HepG2 (cell line): ENCODE data around the gene RARG. TPM values are rescaled to one million over a fixed set of nuclear protein-coding genes. Genes with fewer than 3 reads are reported as not detected.

ENCODE experiments used
- ATF7 ChIP-seq, 2 experiments: fragments of 450-650 bp in 1 of 2; sonication (generic) in 1 of 2; formaldehyde crosslinking in 1 of 2; IDR thresholded peaks; 2 replicates each; pipeline versions ENCODE4 v1.4.0 to v1.6.1; 2016 to 2020; ENCODE audit warnings: antibody characterized with exemption in 1 of 2, mild to moderate bottlenecking in 1 of 2, missing genetic modification reagents in 1 of 2
- ETV5 ChIP-seq: IDR thresholded peaks from 2 replicates; pipeline ENCODE4 v1.6.1; 2018; ENCODE audit warnings: missing biosample characterization, missing genetic modification reagents, inconsistent platforms, borderline replicate concordance
- FOXO1 ChIP-seq: sonication (generic); formaldehyde crosslinking; IDR thresholded peaks from 2 replicates; pipeline ENCODE4 v1.4.0; 2020; ENCODE audit warnings: missing genetic modification reagents
- FOXP1 ChIP-seq, 2 experiments: fragments of 450-650 bp in 1 of 2; IDR thresholded peaks; 2 replicates each; pipeline ENCODE4 v1.6.1; 2017 to 2018; ENCODE audit warnings: antibody characterized with exemption in 1 of 2
- MYC ChIP-seq: sonication (generic); formaldehyde crosslinking; IDR thresholded peaks from 2 replicates; pipeline ENCODE4 v1.9.0; 2021; ENCODE audit warnings: missing genetic modification reagents, borderline replicate concordance
- NBN ChIP-seq: fragments of 450-650 bp; conservative IDR thresholded peaks from 2 replicates; pipeline ENCODE4 v1.6.1; 2017
- STAG1 ChIP-seq: sonication (generic); formaldehyde crosslinking; IDR thresholded peaks from 2 replicates; pipeline ENCODE4 v1.4.0; 2020; ENCODE audit warnings: missing genetic modification reagents
- ZFAT ChIP-seq: sonication (generic); formaldehyde crosslinking; conservative IDR thresholded peaks from 2 replicates; pipeline ENCODE4 v1.8.1; 2023; ENCODE audit warnings: missing genetic modification reagents, inconsistent platforms
- ZNF30 ChIP-seq: sonication (generic); formaldehyde crosslinking; IDR thresholded peaks from 2 replicates; pipeline ENCODE4 v1.5.0; 2020; ENCODE audit warnings: mild to moderate bottlenecking, missing genetic modification reagents
- ZNF550 ChIP-seq: sonication (generic); formaldehyde crosslinking; IDR thresholded peaks from 2 replicates; pipeline ENCODE4 v1.4.0; 2020; ENCODE audit warnings: mild to moderate bottlenecking, missing genetic modification reagents, borderline replicate concordance
- ZNF589 ChIP-seq: sonication (generic); formaldehyde crosslinking; conservative IDR thresholded peaks from 2 replicates; pipeline ENCODE4 v1.8.0; 2022; ENCODE audit warnings: mild to moderate bottlenecking, moderate library complexity, missing genetic modification reagents
- polyA plus RNA-seq, 8 experiments: library from polyadenylated mRNA; depleted of rRNA in 3 of 8; stranded (reverse) in 7 of 8; unstranded in 1 of 8; fragments of >200 nt; fragmentation: Illumina TruSeq in 4 of 8; extraction: Trizol in 4 of 8; gene quantifications; 2 replicates each; pipeline versions ENCODE4 v1.2.1 to v1.2.3, GENCODE V29; 2011 to 2016; ENCODE audit warnings: low read depth in 4 of 8, missing spikeins in 1 of 8, mixed read lengths in 1 of 8; ENCODE audit not compliant: insufficient read depth in 1 of 8
- total RNA-seq, 5 experiments: library from RNA; depleted of rRNA; stranded (reverse); fragments of >200 nt; fragmentation: Illumina TruSeq; extraction: Trizol; gene quantifications; 2 replicates each; pipeline ENCODE4 v1.2.3, GENCODE V29; 2016; ENCODE audit warnings: low read depth in 1 of 5
- TF ChIP-seq, protein P1 (sequence below): sonication (generic); formaldehyde crosslinking; IDR thresholded peaks from 2 replicates; pipeline ENCODE4 v1.4.0; 2020; ENCODE audit warnings: mild to moderate bottlenecking, missing genetic modification reagents
- TF ChIP-seq, protein P2 (sequence below): sonication (generic); formaldehyde crosslinking; IDR thresholded peaks from 2 replicates; pipeline ENCODE4 v1.4.0; 2020; ENCODE audit warnings: mild to moderate bottlenecking, missing genetic modification reagents
- TF ChIP-seq, protein P3 (sequence below): sonication (generic); formaldehyde crosslinking; IDR thresholded peaks from 2 replicates; pipeline ENCODE4 v1.8.0; 2022; ENCODE audit warnings: low read depth, missing genetic modification reagents
- TF ChIP-seq, protein P4 (sequence below): sonication (generic); formaldehyde crosslinking; IDR thresholded peaks from 2 replicates; pipeline ENCODE4 v1.9.0; 2021; ENCODE audit warnings: missing genetic modification reagents, mild to moderate bottlenecking, borderline replicate concordance

Gene RARG
- total and polyA plus RNA-seq, 2 of the 13 experiments (the other 11 are each of a cell fraction or from before 2014, with no cell fraction given) = 0.77 to 1.5 TPM

DNA sequence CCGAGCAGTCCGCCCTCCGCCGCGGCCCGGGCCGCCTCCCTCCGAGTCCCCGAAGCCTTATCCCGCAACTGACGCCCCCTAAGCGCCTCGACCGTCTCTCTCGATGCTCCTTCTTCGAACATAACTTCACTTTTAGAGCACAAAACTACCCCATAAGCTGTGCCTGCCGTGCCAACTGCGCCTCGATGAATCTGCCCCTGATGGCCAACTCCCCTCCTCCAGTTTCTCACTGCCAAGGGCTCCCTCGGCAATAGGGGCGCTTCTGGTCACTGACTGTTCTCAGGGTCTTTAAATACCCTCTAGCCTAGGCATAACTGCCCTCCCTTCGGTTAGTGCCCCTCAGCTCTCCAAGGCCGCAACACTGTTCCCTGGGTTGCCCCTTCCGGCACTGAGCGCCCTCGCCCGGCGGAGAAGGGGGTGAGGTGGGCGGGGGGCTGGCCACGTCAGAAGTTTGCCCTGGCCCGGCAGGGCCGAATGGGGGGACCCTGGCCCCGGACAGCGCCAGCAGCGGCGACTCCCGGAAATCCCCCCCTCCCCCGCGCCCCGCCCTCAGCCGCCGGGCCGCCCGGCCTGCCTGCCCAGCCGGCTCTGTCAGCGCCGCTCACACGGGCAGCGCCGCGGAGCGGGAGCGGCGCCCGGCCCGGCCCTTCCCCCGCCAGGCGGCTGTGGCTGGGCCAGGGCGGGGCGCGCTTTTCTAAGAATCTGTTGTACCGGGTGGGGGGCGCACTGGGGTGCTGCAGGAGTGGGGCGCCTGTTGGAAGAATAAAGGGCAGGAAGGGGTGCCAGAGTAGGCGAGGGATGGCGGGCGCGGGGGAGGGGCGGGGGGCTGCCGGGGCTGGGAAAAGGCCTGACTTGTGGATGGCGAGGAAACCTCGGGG lies 10.6 kb downstream of the RARG start (continued):
- TF ChIP-seq, protein P1, sequence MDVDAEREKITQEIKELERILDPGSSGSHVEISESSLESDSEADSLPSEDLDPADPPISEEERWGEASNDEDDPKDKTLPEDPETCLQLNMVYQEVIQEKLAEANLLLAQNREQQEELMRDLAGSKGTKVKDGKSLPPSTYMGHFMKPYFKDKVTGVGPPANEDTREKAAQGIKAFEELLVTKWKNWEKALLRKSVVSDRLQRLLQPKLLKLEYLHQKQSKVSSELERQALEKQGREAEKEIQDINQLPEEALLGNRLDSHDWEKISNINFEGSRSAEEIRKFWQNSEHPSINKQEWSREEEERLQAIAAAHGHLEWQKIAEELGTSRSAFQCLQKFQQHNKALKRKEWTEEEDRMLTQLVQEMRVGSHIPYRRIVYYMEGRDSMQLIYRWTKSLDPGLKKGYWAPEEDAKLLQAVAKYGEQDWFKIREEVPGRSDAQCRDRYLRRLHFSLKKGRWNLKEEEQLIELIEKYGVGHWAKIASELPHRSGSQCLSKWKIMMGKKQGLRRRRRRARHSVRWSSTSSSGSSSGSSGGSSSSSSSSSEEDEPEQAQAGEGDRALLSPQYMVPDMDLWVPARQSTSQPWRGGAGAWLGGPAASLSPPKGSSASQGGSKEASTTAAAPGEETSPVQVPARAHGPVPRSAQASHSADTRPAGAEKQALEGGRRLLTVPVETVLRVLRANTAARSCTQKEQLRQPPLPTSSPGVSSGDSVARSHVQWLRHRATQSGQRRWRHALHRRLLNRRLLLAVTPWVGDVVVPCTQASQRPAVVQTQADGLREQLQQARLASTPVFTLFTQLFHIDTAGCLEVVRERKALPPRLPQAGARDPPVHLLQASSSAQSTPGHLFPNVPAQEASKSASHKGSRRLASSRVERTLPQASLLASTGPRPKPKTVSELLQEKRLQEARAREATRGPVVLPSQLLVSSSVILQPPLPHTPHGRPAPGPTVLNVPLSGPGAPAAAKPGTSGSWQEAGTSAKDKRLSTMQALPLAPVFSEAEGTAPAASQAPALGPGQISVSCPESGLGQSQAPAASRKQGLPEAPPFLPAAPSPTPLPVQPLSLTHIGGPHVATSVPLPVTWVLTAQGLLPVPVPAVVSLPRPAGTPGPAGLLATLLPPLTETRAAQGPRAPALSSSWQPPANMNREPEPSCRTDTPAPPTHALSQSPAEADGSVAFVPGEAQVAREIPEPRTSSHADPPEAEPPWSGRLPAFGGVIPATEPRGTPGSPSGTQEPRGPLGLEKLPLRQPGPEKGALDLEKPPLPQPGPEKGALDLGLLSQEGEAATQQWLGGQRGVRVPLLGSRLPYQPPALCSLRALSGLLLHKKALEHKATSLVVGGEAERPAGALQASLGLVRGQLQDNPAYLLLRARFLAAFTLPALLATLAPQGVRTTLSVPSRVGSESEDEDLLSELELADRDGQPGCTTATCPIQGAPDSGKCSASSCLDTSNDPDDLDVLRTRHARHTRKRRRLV (CRISPR knock-in tag) = no peak
- TF ChIP-seq ETV5 (peak; percentile 78), NBN (no peak), ZNF30 (CRISPR knock-in tag) (no peak), ZNF589 (CRISPR knock-in tag) (no peak), ATF7 (IDR thresholded peaks at IDR 0.05) (no peak), ATF7 (CRISPR knock-in tag; IDR thresholded peaks at IDR 0.05) (no peak; the same call in 1 of the 2 replicates), ZNF550 (CRISPR knock-in tag) (no peak), MYC (CRISPR knock-in tag) (peak; percentile 11; the same call in 1 of the 2 replicates), FOXO1 (CRISPR knock-in tag) (no peak), ZFAT (CRISPR knock-in tag) (no peak), STAG1 (CRISPR knock-in tag) (no peak), FOXP1 (IDR thresholded peaks at IDR 0.05) (no peak), FOXP1 (CRISPR knock-in tag; IDR thresholded peaks at IDR 0.05) (no peak)
- TF ChIP-seq, protein P2, sequence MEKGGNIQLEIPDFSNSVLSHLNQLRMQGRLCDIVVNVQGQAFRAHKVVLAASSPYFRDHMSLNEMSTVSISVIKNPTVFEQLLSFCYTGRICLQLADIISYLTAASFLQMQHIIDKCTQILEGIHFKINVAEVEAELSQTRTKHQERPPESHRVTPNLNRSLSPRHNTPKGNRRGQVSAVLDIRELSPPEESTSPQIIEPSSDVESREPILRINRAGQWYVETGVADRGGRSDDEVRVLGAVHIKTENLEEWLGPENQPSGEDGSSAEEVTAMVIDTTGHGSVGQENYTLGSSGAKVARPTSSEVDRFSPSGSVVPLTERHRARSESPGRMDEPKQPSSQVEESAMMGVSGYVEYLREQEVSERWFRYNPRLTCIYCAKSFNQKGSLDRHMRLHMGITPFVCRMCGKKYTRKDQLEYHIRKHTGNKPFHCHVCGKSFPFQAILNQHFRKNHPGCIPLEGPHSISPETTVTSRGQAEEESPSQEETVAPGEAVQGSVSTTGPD (CRISPR knock-in tag) = no peak; the same call in 1 of the 2 replicates
- TF ChIP-seq, protein P3, sequence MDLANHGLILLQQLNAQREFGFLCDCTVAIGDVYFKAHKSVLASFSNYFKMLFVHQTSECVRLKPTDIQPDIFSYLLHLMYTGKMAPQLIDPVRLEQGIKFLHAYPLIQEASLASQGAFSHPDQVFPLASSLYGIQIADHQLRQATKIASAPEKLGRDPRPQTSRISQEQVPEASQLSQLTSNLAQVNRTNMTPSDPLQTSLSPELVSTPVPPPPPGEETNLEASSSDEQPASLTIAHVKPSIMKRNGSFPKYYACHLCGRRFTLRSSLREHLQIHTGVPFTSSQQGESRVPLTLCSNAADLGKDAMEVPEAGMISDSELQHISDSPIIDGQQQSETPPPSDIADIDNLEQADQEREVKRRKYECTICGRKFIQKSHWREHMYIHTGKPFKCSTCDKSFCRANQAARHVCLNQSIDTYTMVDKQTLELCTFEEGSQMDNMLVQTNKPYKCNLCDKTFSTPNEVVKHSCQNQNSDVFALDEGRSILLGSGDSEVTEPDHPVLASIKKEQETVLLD (CRISPR knock-in tag) = peak; percentile 66; the same call in 1 of the 2 replicates
- TF ChIP-seq, protein P4, sequence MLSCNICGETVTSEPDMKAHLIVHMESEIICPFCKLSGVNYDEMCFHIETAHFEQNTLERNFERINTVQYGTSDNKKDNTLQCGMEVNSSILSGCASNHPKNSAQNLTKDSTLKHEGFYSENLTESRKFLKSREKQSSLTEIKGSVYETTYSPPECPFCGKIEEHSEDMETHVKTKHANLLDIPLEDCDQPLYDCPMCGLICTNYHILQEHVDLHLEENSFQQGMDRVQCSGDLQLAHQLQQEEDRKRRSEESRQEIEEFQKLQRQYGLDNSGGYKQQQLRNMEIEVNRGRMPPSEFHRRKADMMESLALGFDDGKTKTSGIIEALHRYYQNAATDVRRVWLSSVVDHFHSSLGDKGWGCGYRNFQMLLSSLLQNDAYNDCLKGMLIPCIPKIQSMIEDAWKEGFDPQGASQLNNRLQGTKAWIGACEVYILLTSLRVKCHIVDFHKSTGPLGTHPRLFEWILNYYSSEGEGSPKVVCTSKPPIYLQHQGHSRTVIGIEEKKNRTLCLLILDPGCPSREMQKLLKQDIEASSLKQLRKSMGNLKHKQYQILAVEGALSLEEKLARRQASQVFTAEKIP = no peak
